H1 (cell line): ENCODE measurements around the gene FBXW8.
A peak's percentile ranks its signal among the peaks of the same experiment; 100 is the strongest.

Source experiments
- CTCF ChIP-seq, 3 experiments: IDR thresholded peaks; 1 replicate in 2 of 3; 2 replicates in 1 of 3; pipeline versions ENCODE4 v1.5.1 to v1.6.1; 2011; ENCODE audit warnings: low read length in 3 of 3, mild to moderate bottlenecking in 3 of 3, inconsistent platforms in 2 of 3, low read depth in 1 of 3, moderate library complexity in 1 of 3; ENCODE audit not compliant: insufficient read depth in 1 of 3; ENCODE audit errors: control extremely low read depth in 1 of 3
- EZH2 ChIP-seq: fragments of 200-600 bp; sonication (generic); IDR thresholded peaks from 2 replicates; pipeline ENCODE4 v1.7.1; 2012; ENCODE audit warnings: low read depth, mild to moderate bottlenecking, moderate library complexity, low read length, inconsistent platforms; ENCODE audit not compliant: severe bottlenecking
- FOSL1 ChIP-seq: IDR thresholded peaks from 2 replicates; pipeline ENCODE4 v1.6.1; 2011; ENCODE audit warnings: mild to moderate bottlenecking, low read depth, low read length, moderate library complexity; ENCODE audit not compliant: insufficient read depth
- HDAC2 ChIP-seq, 2 experiments: fragments of 300-600 bp in 1 of 2; sonication (generic) in 1 of 2; IDR thresholded peaks; 2 replicates each; pipeline ENCODE4 v1.6.1; 2011 to 2012; ENCODE audit warnings: low read depth in 2 of 2, low read length in 2 of 2, mild to moderate bottlenecking in 2 of 2, moderate library complexity in 2 of 2, borderline replicate concordance in 1 of 2, inconsistent platforms in 1 of 2
- HDAC6 ChIP-seq: IDR thresholded peaks from one replicate; pipeline ENCODE4 v1.7.1; 2012; ENCODE audit warnings: low read depth, mild to moderate bottlenecking, inconsistent platforms, low read length, moderate library complexity
- KDM1A ChIP-seq: fragments of 200-600, 300-600 bp; sonication (generic); IDR thresholded peaks from 2 replicates; pipeline ENCODE4 v1.7.1; 2016; ENCODE audit warnings: mild to moderate bottlenecking, low read length, borderline replicate concordance
- POLR2A ChIP-seq, 2 experiments: IDR thresholded peaks; 1 replicate in 1 of 2; 2 replicates in 1 of 2; pipeline ENCODE4 v1.6.1; 2011; ENCODE audit warnings: low read depth in 2 of 2, low read length in 2 of 2, mild to moderate bottlenecking in 2 of 2; ENCODE audit errors: control extremely low read depth in 1 of 2
- RFX5 ChIP-seq: IDR thresholded peaks from 2 replicates; pipeline ENCODE4 v1.6.1; 2011; ENCODE audit warnings: low read depth, low read length, improper control_type of control experiment, borderline replicate concordance
- ZNF274 ChIP-seq: IDR thresholded peaks from 2 replicates; pipeline ENCODE4 v1.7.0; 2012; ENCODE audit warnings: low read length, borderline replicate concordance; ENCODE audit errors: extremely low read depth

GRCh38 chr12:117063162-117063911 lies 152.6 kb downstream of the FBXW8 start:
- TF ChIP-seq POLR2A (IDR thresholded peaks at IDR 0.05; ENCODE audit: control extremely low read depth in 1 of 2, low read depth in 2 of 2, low read length in 2 of 2) = no peak
- no peak for TF ChIP-seq HDAC2 (IDR thresholded peaks at IDR 0.05; ENCODE audit: borderline replicate concordance in 1 of 2, low read depth in 2 of 2, low read length in 2 of 2)
- TF ChIP-seq ZNF274 = no peak
- TF ChIP-seq CTCF (IDR thresholded peaks at IDR 0.05; ENCODE audit: control extremely low read depth in 1 of 3, insufficient read depth in 1 of 3, low read depth in 1 of 3, low read length in 3 of 3) = no peak
- no peak for TF ChIP-seq HDAC6
- TF ChIP-seq KDM1A = peak; percentile 46; the same call in 1 of the 2 replicates
- TF ChIP-seq FOSL1 = no peak
- no peak for TF ChIP-seq EZH2
- TF ChIP-seq RFX5 = no peak
